ENCODE results near the gene VAT1. TPM values are rescaled to one million over a fixed set of nuclear protein-coding genes. Genes with fewer than 3 reads are reported as not detected.
"Not testable (repeated sequence)": the region's sequence is repeated elsewhere in the genome, so short reads cannot be mapped to it uniquely, and the experiment has no call there.

The VAT1 gene
- total RNA-seq, 4 donors from 2014 or later, result 118 to 153 (median 131) TPM

DNA sequence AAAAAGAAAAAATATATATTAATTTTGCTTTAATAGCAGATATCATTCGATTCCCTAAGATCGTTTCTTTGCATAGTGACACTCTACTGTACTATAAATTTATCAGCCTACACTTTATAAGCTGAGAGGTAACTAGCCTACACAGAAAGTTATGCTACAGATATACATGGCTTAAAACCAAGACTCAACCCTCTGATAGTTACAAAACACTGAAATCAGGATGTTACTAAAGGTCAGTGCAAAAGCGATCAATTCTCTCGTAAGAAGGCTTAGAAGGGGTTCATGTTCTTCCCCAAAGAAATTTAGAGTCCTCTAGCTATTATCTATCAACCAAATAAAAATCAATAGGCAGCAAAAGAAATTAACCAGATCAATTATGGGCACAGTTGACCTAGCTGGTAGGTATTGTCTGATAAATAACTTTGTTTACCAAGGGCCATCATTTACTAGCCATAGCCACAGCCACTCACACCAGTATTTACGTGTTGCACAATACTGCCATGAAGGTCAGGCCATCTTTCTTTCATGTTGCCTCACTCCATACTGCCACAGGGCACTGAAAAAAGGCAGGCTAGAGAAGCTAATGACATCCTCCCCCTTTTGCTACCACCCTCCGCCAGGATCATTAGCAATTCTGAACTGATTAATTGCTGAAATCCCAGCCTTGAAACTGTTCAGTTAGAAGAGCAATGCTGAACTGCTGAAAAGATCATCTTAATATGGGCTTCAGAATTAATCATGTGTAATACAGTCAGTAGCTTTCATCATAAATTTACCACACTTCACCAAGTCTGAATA lies 46.6 kb upstream of the VAT1 start:
- Histone ChIP-seq H3K36me3 (no peaks in the 10 kb centered on the region), H3K4me3 (replicated peaks in 1 of 3) (no peak overlapping the region), H3K27me3 (no peaks in the 10 kb centered on the region), H3K4me1 (peaks cover 2 to 19% of the 10 kb centered on the region in 2 donors), H3K27ac (peak overlapping the region; percentile 32 to 88 (median 40)), H3K9me3 (no peaks in the 10 kb centered on the region)
- intact Hi-C loops (cut with DNase I), result loop anchor here (10.0 kb wide), 1 partner anchor 64 kb away; the partner anchor contains the start of gene IFI35
- TF ChIP-seq, protein P1, sequence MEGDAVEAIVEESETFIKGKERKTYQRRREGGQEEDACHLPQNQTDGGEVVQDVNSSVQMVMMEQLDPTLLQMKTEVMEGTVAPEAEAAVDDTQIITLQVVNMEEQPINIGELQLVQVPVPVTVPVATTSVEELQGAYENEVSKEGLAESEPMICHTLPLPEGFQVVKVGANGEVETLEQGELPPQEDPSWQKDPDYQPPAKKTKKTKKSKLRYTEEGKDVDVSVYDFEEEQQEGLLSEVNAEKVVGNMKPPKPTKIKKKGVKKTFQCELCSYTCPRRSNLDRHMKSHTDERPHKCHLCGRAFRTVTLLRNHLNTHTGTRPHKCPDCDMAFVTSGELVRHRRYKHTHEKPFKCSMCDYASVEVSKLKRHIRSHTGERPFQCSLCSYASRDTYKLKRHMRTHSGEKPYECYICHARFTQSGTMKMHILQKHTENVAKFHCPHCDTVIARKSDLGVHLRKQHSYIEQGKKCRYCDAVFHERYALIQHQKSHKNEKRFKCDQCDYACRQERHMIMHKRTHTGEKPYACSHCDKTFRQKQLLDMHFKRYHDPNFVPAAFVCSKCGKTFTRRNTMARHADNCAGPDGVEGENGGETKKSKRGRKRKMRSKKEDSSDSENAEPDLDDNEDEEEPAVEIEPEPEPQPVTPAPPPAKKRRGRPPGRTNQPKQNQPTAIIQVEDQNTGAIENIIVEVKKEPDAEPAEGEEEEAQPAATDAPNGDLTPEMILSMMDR (IDR thresholded peaks at IDR 0.05), result no peak
- no peak for TF ChIP-seq POLR2A (IDR thresholded peaks at IDR 0.05)
- peak in 1 of 2 donors; percentile 19 for DNase-seq
- WGBS, 2 donors, result 91 to 98% methylated on average over 6 of the region's 6 CpGs

DNA sequence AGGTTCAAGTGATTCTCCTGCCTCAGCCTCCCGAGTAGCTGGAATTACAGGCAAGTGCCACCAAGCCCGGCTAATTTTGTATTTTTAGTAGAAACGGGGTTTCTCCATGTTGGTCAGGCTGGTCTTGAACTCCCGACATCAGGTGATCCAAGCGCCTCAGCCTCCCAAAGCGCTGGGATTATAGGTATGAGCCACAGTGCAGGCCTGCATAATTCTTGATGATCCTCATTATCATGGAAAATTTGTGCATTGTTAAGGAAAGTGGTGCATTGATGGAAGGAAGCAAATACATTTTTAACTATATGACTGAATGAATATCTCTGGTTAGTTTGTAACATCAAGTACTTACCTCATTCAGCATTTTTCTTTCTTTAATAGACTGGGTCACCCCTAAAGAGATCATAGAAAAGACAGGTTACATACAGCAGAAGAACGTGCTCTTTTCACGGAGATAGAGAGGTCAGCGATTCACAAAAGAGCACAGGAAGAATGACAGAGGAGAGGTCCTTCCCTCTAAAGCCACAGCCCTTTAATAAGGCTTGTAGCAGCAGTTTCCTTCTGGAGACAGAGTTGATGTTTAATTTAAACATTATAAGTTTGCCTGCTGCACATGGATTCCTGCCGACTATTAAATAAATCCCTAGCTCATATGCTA lies 40.9 kb upstream of the VAT1 start:
- no peak for TF ChIP-seq POLR2A (IDR thresholded peaks at IDR 0.05)
- TF ChIP-seq, protein P1 (IDR thresholded peaks at IDR 0.05), result no peak
- no peak for DNase-seq
- no peak overlapping the region for H3K27ac ChIP-seq
- H3K27me3 ChIP-seq, result no peaks in the 10 kb centered on the region
- no peaks in the 10 kb centered on the region for H3K9me3 ChIP-seq
- H3K4me3 ChIP-seq (replicated peaks in 1 of 3), result no peak overlapping the region
- 93 to 94% methylated on average over 10 of the region's 10 CpGs for WGBS, 2 donors
- H3K4me1 ChIP-seq, result peaks cover 0 to 6% of the 10 kb centered on the region in 2 donors
- H3K36me3 ChIP-seq, result no peaks in the 10 kb centered on the region
- intact Hi-C loops (cut with DNase I), result loop anchor here (10.0 kb wide), 1 partner anchor 58 kb away; the partner anchor contains the start of gene IFI35

DNA sequence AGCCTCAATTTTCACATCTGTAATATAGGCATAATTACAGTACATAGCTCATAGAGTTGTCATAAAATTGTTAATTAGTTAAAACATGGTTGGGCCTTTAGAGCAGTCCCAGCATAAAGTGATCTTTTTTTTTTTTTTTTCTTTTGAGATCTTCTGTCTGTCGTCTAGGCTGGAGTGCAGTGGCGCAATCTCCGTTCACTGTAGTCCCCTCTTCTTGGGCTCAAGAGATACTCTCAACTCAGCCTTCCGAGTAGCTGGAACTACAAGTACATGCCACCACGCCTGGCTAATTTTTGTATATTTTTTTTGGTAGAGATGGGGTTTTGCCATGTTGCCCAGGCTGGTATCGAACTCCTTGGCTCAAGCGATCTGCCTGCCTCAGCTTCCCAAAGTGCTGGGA lies 33.9 kb upstream of the VAT1 start:
- Histone ChIP-seq H3K9me3 (no peaks in the 10 kb centered on the region), H3K27me3 (no peaks in the 10 kb centered on the region), H3K4me1 (peaks cover 9 to 21% of the 10 kb centered on the region in 2 donors), H3K4me3 (replicated peaks in 1 of 3) (no peak overlapping the region), H3K27ac (peak overlapping the region; percentile 14 to 65 (median 43)), H3K36me3 (no peaks in the 10 kb centered on the region)
- intact Hi-C loops (cut with DNase I), result no loop called here
- no peak for TF ChIP-seq POLR2A (IDR thresholded peaks at IDR 0.05)
- TF ChIP-seq, protein P1 (IDR thresholded peaks at IDR 0.05), result no peak
- 44 to 47% methylated on average over 7 of the region's 7 CpGs for WGBS, 2 donors
- peak; percentile 80 to 82 for DNase-seq

DNA sequence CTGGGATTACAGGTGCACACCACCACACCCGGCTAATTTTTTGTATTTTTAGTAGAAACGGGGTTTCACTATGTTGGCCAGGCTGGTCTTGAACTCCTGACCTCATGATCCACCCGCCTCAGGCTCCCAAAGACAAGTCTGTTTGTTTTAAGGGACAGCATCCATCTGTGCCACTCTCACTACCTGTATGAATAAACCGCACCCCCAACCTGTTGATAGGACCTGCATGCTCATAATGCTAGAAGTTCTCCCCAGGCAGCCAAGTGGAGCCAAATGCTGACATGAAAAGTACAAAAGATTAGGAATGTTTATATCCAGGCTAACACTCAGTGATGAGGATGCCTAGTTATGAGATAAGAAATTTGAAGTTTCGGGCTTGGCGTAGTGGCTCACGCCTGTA lies 30.8 kb upstream of the VAT1 start:
- H3K27me3 ChIP-seq; H3K27ac ChIP-seq; intact Hi-C loops (cut with DNase I); H3K36me3 ChIP-seq; H3K9me3 ChIP-seq; DNase-seq; H3K4me3 ChIP-seq (replicated peaks in 1 of 3): not testable (repeated sequence)
- WGBS, 2 donors, result 96% methylated on average over 7 of the region's 7 CpGs
- H3K4me1 ChIP-seq, result peaks cover 9 to 14% of the 10 kb centered on the region in 2 donors

DNA sequence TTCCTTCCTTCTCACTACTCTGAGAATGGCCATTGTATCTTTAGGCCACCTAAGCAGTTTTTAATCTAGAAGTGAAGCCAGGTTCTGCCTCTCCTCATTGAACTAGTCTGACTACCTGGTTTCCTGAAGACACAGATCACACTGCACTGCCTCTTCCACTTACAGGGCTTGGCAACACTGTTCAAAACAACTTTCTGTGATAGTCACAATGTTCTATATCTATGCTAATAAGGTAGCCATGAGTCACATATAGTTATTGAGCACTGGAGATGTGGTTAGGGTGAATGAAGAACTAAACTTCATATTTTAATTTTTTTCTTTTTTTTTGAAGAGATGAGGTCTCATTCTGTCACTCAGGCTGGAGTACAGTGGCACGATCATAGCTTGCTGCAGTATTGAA lies 29.8 kb upstream of the VAT1 start:
- H3K9me3 ChIP-seq, result no peaks in the 10 kb centered on the region
- 94 to 100% methylated on average over 1 of the region's 1 CpG for WGBS, 2 donors
- intact Hi-C loops (cut with DNase I), result no loop called here
- H3K27me3 ChIP-seq, result no peaks in the 10 kb centered on the region
- DNase-seq, result no peak
- no peak overlapping the region for H3K4me3 ChIP-seq (replicated peaks in 1 of 3)
- H3K36me3 ChIP-seq, result no peaks in the 10 kb centered on the region
- H3K27ac ChIP-seq, result no peak overlapping the region
- H3K4me1 ChIP-seq, result peaks cover 9 to 10% of the 10 kb centered on the region in 2 donors
- TF ChIP-seq, protein P1 (IDR thresholded peaks at IDR 0.05), result no peak
- no peak for TF ChIP-seq POLR2A (IDR thresholded peaks at IDR 0.05)

Measured in thyroid gland (tissue), 4 donors.